Thoracic aorta (tissue), 2 donors: ENCODE measurements around the gene GSTM5. TPM values are rescaled to one million over a fixed set of nuclear protein-coding genes. Genes with fewer than 3 reads are reported as not detected.
A peak's percentile ranks its signal among the peaks of the same experiment; 100 is the strongest.
"Not testable (repeated sequence)": the region's sequence is repeated elsewhere in the genome, so short reads cannot be mapped to it uniquely, and the experiment has no call there.

Source experiments
- ATAC-seq: fragments of 150-250 bp; one replicate; pipeline ENCODE4 v1.8.0; 2017; ENCODE audit warnings: low read depth; ENCODE audit not compliant: insufficient number of reproducible peaks, low FRiP score
- DNase-seq: peaks from one replicate; pipeline ENCODE4 v3.0.0-alpha.2; 2020; ENCODE audit warnings: low spot score
- H3K27ac ChIP-seq, 2 donors: fragments of 200-600 bp; sonication (generic); 1 replicate in 1 of 2; 2 replicates in 1 of 2; pipeline ENCODE4 v1.5.1; 2016; ENCODE audit warnings: mild to moderate bottlenecking in 2 of 2, moderate library complexity in 2 of 2
- H3K27me3 ChIP-seq: fragments of 200-600 bp; sonication (generic); replicated peaks from 2 replicates; pipeline ENCODE4 v1.6.0; 2016; ENCODE audit warnings: mild to moderate bottlenecking; ENCODE audit not compliant: insufficient read depth
- H3K36me3 ChIP-seq: fragments of 200-600 bp; sonication (generic); one replicate; pipeline ENCODE4 v1.5.1; 2016
- H3K4me1 ChIP-seq, 2 donors: fragments of 200-600 bp; sonication (generic); 1 replicate in 1 of 2; 2 replicates in 1 of 2; pipeline versions ENCODE4 v1.5.1 to v1.6.0; 2016; ENCODE audit warnings: low read depth in 2 of 2, mild to moderate bottlenecking in 1 of 2; ENCODE audit not compliant: control insufficient read depth in 1 of 2
- H3K4me3 ChIP-seq: fragments of 200-600 bp; sonication (generic); 2 replicates; pipeline ENCODE4 v1.5.1; 2016; ENCODE audit warnings: mild to moderate bottlenecking
- H3K9me3 ChIP-seq: fragments of 200-600 bp; sonication (generic); 2 replicates; pipeline ENCODE4 v1.5.1; 2016
- CTCF ChIP-seq: fragments of 200-600 bp; sonication (generic); IDR thresholded peaks from one replicate; pipeline ENCODE4 v1.5.1; 2019; ENCODE audit warnings: antibody characterized with exemption
- total RNA-seq, 2 donors: library from RNA; depleted of rRNA; stranded (reverse); fragments of >200 nt; gene quantifications; one replicate each; pipeline versions ENCODE4 v1.1.0 to v1.2.3, GENCODE V29; 2016

GSTM5 gene
- 1 to 10 TPM; 2.0 to 6.9 TPM for total RNA-seq

GRCh38 chr1:109711593-109712320 is at the start of gene GSTM5:
GSTM5 (plus strand) TSS chr1:109712251; CDS start chr1:109712313, 62 bp downstream.
- H3K4me3 ChIP-seq = peak within 1 kb of the TSS; percentile 46
- H3K27ac ChIP-seq, ATAC-seq, H3K36me3 ChIP-seq, H3K9me3 ChIP-seq, H3K27me3 ChIP-seq, H3K4me1 ChIP-seq, DNase-seq: not testable (repeated sequence)

- no peak for TF ChIP-seq CTCF
- Histone ChIP-seq H3K9me3 (no peaks in the 10 kb centered on the region), H3K27me3 (no peaks in the 10 kb centered on the region), H3K27ac (no peak overlapping the region), H3K4me1 (peaks cover 6 to 11% of the 10 kb centered on the region in 2 donors), H3K36me3 (peaks cover 5% of the 10 kb centered on the region), H3K4me3 (no peak overlapping the region)
- DNase-seq (no peak), ATAC-seq (no peak)
These were observed 47.4 kb upstream of the GSTM5 start for GRCh38 chr1:109664671-109665070.

- Histone ChIP-seq H3K4me1 (peaks cover 6 to 11% of the 10 kb centered on the region in 2 donors), H3K27ac (peak within 1 kb of the TSS; percentile 39 to 42), H3K36me3 (peaks cover 5% of the 10 kb centered on the region), H3K27me3 (no peaks in the 10 kb centered on the region), H3K9me3 (no peaks in the 10 kb centered on the region), H3K4me3 (peak within 1 kb of the TSS; percentile 78)
- ATAC-seq = peak; percentile 89
- DNase-seq = peak; percentile 65
- no peak for TF ChIP-seq CTCF
These were observed 44.5 kb upstream of the GSTM5 start, which contains the start of gene GSTM2 for GRCh38 chr1:109667452-109668122. GSTM2 (plus strand) TSS chr1:109668057; CDS start chr1:109668116, 59 bp downstream.

GRCh38 chr1:109668123-109668775 is 43.8 kb upstream of the GSTM5 start:
- peaks cover 6 to 11% of the 10 kb centered on the region in 2 donors for H3K4me1 ChIP-seq
- peak overlapping the region; percentile 78 for H3K4me3 ChIP-seq
- no peaks in the 10 kb centered on the region for H3K27me3 ChIP-seq
- ATAC-seq (peak; percentile 18), DNase-seq (no peak)
- TF ChIP-seq CTCF = no peak
- H3K9me3 ChIP-seq = no peaks in the 10 kb centered on the region
- H3K36me3 ChIP-seq = peaks cover 5% of the 10 kb centered on the region
- peak overlapping the region; percentile 39 to 42 for H3K27ac ChIP-seq

- no peaks in the 10 kb centered on the region for H3K9me3 ChIP-seq
- H3K4me1 ChIP-seq = peaks cover 6 to 11% of the 10 kb centered on the region in 2 donors
- ATAC-seq = no peak
- no peak overlapping the region for H3K27ac ChIP-seq
- no peak for TF ChIP-seq CTCF
- H3K27me3 ChIP-seq = no peaks in the 10 kb centered on the region
- peaks cover 5% of the 10 kb centered on the region for H3K36me3 ChIP-seq
- DNase-seq = no peak
- H3K4me3 ChIP-seq = no peak overlapping the region
These were observed 42.7 kb upstream of the GSTM5 start for GRCh38 chr1:109669246-109669948.

GRCh38 chr1:109669949-109670302 is 42.1 kb upstream of the GSTM5 start:
- not testable (repeated sequence) for DNase-seq, H3K27ac ChIP-seq, ATAC-seq

More at GRCh38 chr1:109669949-109670302, 42.1 kb upstream of the GSTM5 start:
- H3K36me3 ChIP-seq, H3K9me3 ChIP-seq, H3K27me3 ChIP-seq, H3K4me3 ChIP-seq: not testable (repeated sequence)
- H3K4me1 ChIP-seq = peaks cover 6 to 11% of the 10 kb centered on the region in 2 donors
